ENCODE data around the gene MYL11.
"Not testable (repeated sequence)": the region's sequence is repeated elsewhere in the genome, so short reads cannot be mapped to it uniquely, and the experiment has no call there.

Gene MYL11

GRCh38 chr16:30371248-30371816 is 3.3 kb upstream of the MYL11 start:
- no peak for DNase-seq

GRCh38 chr16:30372038-30372712 is 2.4 kb upstream of the MYL11 start:
- DNase-seq: no peak

- no peak for DNase-seq
Observed at GRCh38 chr16:30372725-30373124, 1.9 kb upstream of the MYL11 start.

- no peak for DNase-seq
Observed at GRCh38 chr16:30375864-30376263, 1.3 kb downstream of the MYL11 start.

- DNase-seq: no peak
Observed at GRCh38 chr16:30376461-30376902, 1.9 kb downstream of the MYL11 start.

GRCh38 chr16:30377050-30377811 is 2.6 kb downstream of the MYL11 start:
- DNase-seq: no peak

GRCh38 chr16:30377812-30378235 is 3.2 kb downstream of the MYL11 start:
- peak; percentile 87 for DNase-seq

- DNase-seq: peak; percentile 95
Observed at GRCh38 chr16:30378236-30379157, 3.9 kb downstream of the MYL11 start.

- DNase-seq: no peak
Observed at GRCh38 chr16:30379158-30379783, 4.7 kb downstream of the MYL11 start.

GRCh38 chr16:30380072-30380802 is 5.6 kb downstream of the MYL11 start:
- DNase-seq: no peak

GRCh38 chr16:30380803-30381208 is 6.2 kb downstream of the MYL11 start:
- no peak for DNase-seq

- DNase-seq: peak; percentile 32
Observed at GRCh38 chr16:30381291-30382041, 6.9 kb downstream of the MYL11 start.

GRCh38 chr16:30382111-30382881 is 7.7 kb downstream of the MYL11 start, which contains the start of gene SEPTIN1:
Gene SEPTIN1, minus strand, starts transcription at chr16:30382561. Its CDS starts 19 bp downstream, at chr16:30382542.
- DNase-seq: no peak

GRCh38 chr16:30383521-30383920 is 8.9 kb downstream of the MYL11 start:
- DNase-seq: no peak

GRCh38 chr16:30394592-30395154 is 20.1 kb downstream of the MYL11 start:
- DNase-seq: no peak

- DNase-seq: peak; percentile 83
Observed at GRCh38 chr16:30395155-30395991, 20.8 kb downstream of the MYL11 start, which contains the start of gene ZNF48. Gene ZNF48, plus strand, starts transcription at chr16:30395420. Its CDS starts 375 bp downstream, at chr16:30395795.

GRCh38 chr16:30395992-30396585 is 21.5 kb downstream of the MYL11 start:
- no peak for DNase-seq

GRCh38 chr16:30396627-30397026 is 22.0 kb downstream of the MYL11 start:
- not testable (repeated sequence) for DNase-seq

Data from NCI-H2171 treated with DMSO at 0.1 percent for 48 hours (cell line).